Measurements from ENCODE around the gene AP3S1. TPM values are rescaled to one million over a fixed set of nuclear protein-coding genes. Genes with fewer than 3 reads are reported as not detected.

AP3S1 gene
- total RNA-seq, 1 donor from 2014 or later, result 157 TPM

DNA sequence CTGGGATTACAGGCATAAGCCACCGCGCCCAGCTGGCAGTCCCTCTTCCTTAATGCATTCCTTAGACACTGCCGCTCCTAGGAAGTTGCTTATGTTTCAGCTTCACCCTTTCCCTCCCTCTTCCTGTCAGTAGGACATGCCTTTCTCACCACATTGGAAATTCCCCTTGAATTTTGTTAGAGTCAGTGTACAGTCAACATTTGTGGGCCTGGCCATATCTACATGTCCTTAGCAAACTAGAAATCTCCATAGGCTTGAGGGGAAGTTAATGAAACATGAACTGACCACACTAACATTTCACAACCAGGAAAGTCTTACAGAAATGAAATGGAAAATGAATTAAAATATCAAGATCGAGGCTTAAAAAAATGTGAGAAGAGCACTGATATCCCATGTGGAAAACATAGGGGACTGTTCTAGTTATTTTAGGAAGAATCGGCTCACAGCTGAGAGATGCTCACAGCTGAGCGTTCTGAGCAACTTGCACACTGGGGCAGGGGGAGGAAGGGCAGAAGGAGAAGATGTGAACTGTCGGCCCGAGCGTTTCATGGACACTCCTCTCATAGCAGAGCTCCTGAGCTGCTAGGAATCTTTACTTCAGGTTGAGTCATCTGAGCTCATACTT, 99.4 kb downstream of the AP3S1 start:
- Histone ChIP-seq H3K27me3 (no peaks in the 10 kb centered on the region), H2AFZ (replicated peaks) (no peak overlapping the region), H3K79me2 (ENCODE audit: low read depth) (no peaks in the 10 kb centered on the region), H3F3A (ENCODE audit: low read depth) (no peaks in the 10 kb centered on the region), H3K4me1 (peaks cover 11% of the 10 kb centered on the region), H3K9ac (no peak overlapping the region), H3K36me3 (no peaks in the 10 kb centered on the region), H3K4me2 (no peak overlapping the region), H4K20me1 (ENCODE audit: low read depth) (no peaks in the 10 kb centered on the region), H3K4me3 (no peak overlapping the region), H3K9me3 (ENCODE audit: low read depth) (no peaks in the 10 kb centered on the region), H3K27ac (no peak overlapping the region)
- H3K36me3 Mint-ChIP-seq, result no peaks in the 10 kb centered on the region
- H3K27me3 Mint-ChIP-seq (ENCODE audit: insufficient read depth, low read depth), result no peaks in the 10 kb centered on the region
- DNase-seq (ENCODE audit: low spot score), result no peak
- TF ChIP-seq EZH2 (IDR thresholded peaks at IDR 0.05) (no peak), EZH2phosphoT487 (IDR thresholded peaks at IDR 0.05) (no peak)
- TF ChIP-seq, protein P1, sequence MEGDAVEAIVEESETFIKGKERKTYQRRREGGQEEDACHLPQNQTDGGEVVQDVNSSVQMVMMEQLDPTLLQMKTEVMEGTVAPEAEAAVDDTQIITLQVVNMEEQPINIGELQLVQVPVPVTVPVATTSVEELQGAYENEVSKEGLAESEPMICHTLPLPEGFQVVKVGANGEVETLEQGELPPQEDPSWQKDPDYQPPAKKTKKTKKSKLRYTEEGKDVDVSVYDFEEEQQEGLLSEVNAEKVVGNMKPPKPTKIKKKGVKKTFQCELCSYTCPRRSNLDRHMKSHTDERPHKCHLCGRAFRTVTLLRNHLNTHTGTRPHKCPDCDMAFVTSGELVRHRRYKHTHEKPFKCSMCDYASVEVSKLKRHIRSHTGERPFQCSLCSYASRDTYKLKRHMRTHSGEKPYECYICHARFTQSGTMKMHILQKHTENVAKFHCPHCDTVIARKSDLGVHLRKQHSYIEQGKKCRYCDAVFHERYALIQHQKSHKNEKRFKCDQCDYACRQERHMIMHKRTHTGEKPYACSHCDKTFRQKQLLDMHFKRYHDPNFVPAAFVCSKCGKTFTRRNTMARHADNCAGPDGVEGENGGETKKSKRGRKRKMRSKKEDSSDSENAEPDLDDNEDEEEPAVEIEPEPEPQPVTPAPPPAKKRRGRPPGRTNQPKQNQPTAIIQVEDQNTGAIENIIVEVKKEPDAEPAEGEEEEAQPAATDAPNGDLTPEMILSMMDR (IDR thresholded peaks at IDR 0.05), result no peak
- H3K9me3 Mint-ChIP-seq, result peaks cover 8% of the 10 kb centered on the region
- no peak overlapping the region for H3K4me3 Mint-ChIP-seq
- H3K4me1 Mint-ChIP-seq, result peaks cover 11% of the 10 kb centered on the region
- H3K27ac Mint-ChIP-seq, result peak overlapping the region; percentile 36

DNA sequence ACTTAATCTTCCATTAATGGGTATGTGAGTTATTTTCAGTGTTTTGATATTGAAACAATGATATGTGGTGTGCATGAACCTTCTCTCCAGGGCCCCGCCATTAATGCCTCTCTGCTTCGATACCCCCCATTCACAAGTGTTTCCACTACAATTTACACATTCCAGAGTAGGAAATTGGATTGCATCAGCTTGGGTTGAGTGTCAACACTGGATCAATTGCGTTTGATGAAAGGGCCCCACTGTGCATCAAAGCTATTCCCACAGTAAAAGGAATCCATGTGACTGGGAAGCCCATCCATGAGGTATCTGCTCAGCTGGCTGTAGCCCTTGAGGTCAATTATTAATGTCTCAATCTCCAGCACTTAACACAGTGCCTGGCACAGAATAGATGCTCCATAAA, 102.8 kb downstream of the AP3S1 start:
- Histone ChIP-seq H3K4me2 (no peak overlapping the region), H3K36me3 (no peaks in the 10 kb centered on the region), H3K4me3 (no peak overlapping the region), H3K27me3 (no peaks in the 10 kb centered on the region), H3K4me1 (no peaks in the 10 kb centered on the region), H3K9me3 (ENCODE audit: low read depth) (no peaks in the 10 kb centered on the region), H3F3A (ENCODE audit: low read depth) (no peaks in the 10 kb centered on the region), H4K20me1 (ENCODE audit: low read depth) (no peaks in the 10 kb centered on the region), H3K9ac (no peak overlapping the region), H2AFZ (replicated peaks) (no peak overlapping the region), H3K27ac (no peak overlapping the region), H3K79me2 (ENCODE audit: low read depth) (no peaks in the 10 kb centered on the region)
- H3K4me3 Mint-ChIP-seq, result no peak overlapping the region
- H3K27me3 Mint-ChIP-seq (ENCODE audit: insufficient read depth, low read depth), result no peaks in the 10 kb centered on the region
- peaks cover 1% of the 10 kb centered on the region for H3K4me1 Mint-ChIP-seq
- no peak overlapping the region for H3K27ac Mint-ChIP-seq
- peaks cover 8% of the 10 kb centered on the region for H3K9me3 Mint-ChIP-seq
- no peak for DNase-seq (ENCODE audit: low spot score)
- no peaks in the 10 kb centered on the region for H3K36me3 Mint-ChIP-seq
- TF ChIP-seq, protein P1 (IDR thresholded peaks at IDR 0.05), result no peak
- TF ChIP-seq EZH2 (IDR thresholded peaks at IDR 0.05) (no peak), EZH2phosphoT487 (IDR thresholded peaks at IDR 0.05) (no peak)

- DNase-seq (ENCODE audit: low spot score), result no peak
- Mint-ChIP-seq H3K9me3 (peaks cover 4% of the 10 kb centered on the region), H3K4me3 (no peak overlapping the region)
Observed at GRCh38 chr5:115946655-115947054, 104.9 kb downstream of the AP3S1 start.

More at GRCh38 chr5:115946655-115947054, 104.9 kb downstream of the AP3S1 start:
- Histone ChIP-seq H4K20me1 (ENCODE audit: low read depth) (no peaks in the 10 kb centered on the region), H3K4me1 (no peaks in the 10 kb centered on the region), H3K4me3 (no peak overlapping the region), H3K36me3 (no peaks in the 10 kb centered on the region), H3K79me2 (ENCODE audit: low read depth) (no peaks in the 10 kb centered on the region), H3K9me3 (ENCODE audit: low read depth) (no peaks in the 10 kb centered on the region), H3F3A (ENCODE audit: low read depth) (no peaks in the 10 kb centered on the region), H3K27ac (no peak overlapping the region), H3K27me3 (no peaks in the 10 kb centered on the region), H2AFZ (replicated peaks) (no peak overlapping the region), H3K4me2 (no peak overlapping the region), H3K9ac (no peak overlapping the region)
- Mint-ChIP-seq H3K4me1 (no peaks in the 10 kb centered on the region), H3K36me3 (no peaks in the 10 kb centered on the region), H3K27me3 (ENCODE audit: insufficient read depth, low read depth) (no peaks in the 10 kb centered on the region), H3K27ac (no peak overlapping the region)
- TF ChIP-seq, protein P1 (IDR thresholded peaks at IDR 0.05), result no peak
